ENCODE results near the gene CYP27B1. TPM values are rescaled to one million over a fixed set of nuclear protein-coding genes. Genes with fewer than 3 reads are reported as not detected.
A peak's percentile ranks its signal among the peaks of the same experiment; 100 is the strongest.

Gene CYP27B1
- total and polyA plus RNA-seq, 4 donors: 0.05 to 1.6 (median 0.17) TPM

GRCh38 chr12:57815177-57816000 lies 48.5 kb upstream of the CYP27B1 start:
- Histone ChIP-seq H3K4me1 (ENCODE audit: control insufficient read depth in 4 of 4, insufficient read depth in 4 of 4, low read length in 3 of 4) (peaks cover 2 to 14% (median 7%) of the 10 kb centered on the region in 4 donors), H3K36me3 (ENCODE audit: control insufficient read depth in 4 of 4, insufficient read depth in 3 of 4, low read depth in 1 of 4, low read length in 3 of 4) (peaks cover 0 to 17% (median 8%) of the 10 kb centered on the region in 4 donors), H3K4me3 (ENCODE audit: low read depth in 1 of 3, low read length in 3 of 3) (no peak overlapping the region), H3K9me3 (ENCODE audit: control insufficient read depth in 4 of 4, low read length in 3 of 4) (no peaks in the 10 kb centered on the region), H3K27ac (ENCODE audit: low read depth in 1 of 2, low read length in 2 of 2) (no peak overlapping the region), H3K27me3 (ENCODE audit: control insufficient read depth in 4 of 4, insufficient read depth in 4 of 4, low read length in 3 of 4) (no peaks in the 10 kb centered on the region), H3K9ac (ENCODE audit: low read depth in 1 of 2, low read length in 2 of 2) (no peak overlapping the region)
- no peak for TF ChIP-seq FOXA2 (IDR thresholded peaks at IDR 0.05)
- TF ChIP-seq EGR1 (IDR thresholded peaks at IDR 0.05; ENCODE audit: low read depth in 2 of 2): no peak
- TF ChIP-seq SP1 (IDR thresholded peaks at IDR 0.05): no peak
- TF ChIP-seq TAF1 (conservative IDR thresholded peaks at IDR 0.05): no peak
- TF ChIP-seq RXRA (IDR thresholded peaks at IDR 0.05): no peak
- TF ChIP-seq HNF4A (conservative IDR thresholded peaks at IDR 0.05): no peak
- TF ChIP-seq NR2F2 (IDR thresholded peaks at IDR 0.05): no peak
- no peak for TF ChIP-seq RAD21 (IDR thresholded peaks at IDR 0.05)
- TF ChIP-seq HNF4G (IDR thresholded peaks at IDR 0.05): no peak
- WGBS: 91% methylated on average over 13 of the region's 13 CpGs
- DNase-seq (ENCODE audit: low spot score): no peak

- Histone ChIP-seq H3K9ac (ENCODE audit: low read depth in 1 of 2, low read length in 2 of 2) (no peak overlapping the region), H3K4me1 (ENCODE audit: control insufficient read depth in 4 of 4, insufficient read depth in 4 of 4, low read length in 3 of 4) (peaks cover 2 to 9% (median 6%) of the 10 kb centered on the region in 4 donors), H3K27me3 (ENCODE audit: control insufficient read depth in 4 of 4, insufficient read depth in 4 of 4, low read length in 3 of 4) (no peaks in the 10 kb centered on the region), H3K9me3 (ENCODE audit: control insufficient read depth in 4 of 4, low read length in 3 of 4) (no peaks in the 10 kb centered on the region), H3K4me3 (ENCODE audit: low read depth in 1 of 3, low read length in 3 of 3) (no peak overlapping the region), H3K27ac (ENCODE audit: low read depth in 1 of 2, low read length in 2 of 2) (no peak overlapping the region), H3K36me3 (ENCODE audit: control insufficient read depth in 4 of 4, insufficient read depth in 3 of 4, low read depth in 1 of 4, low read length in 3 of 4) (peaks cover 5 to 29% (median 20%) of the 10 kb centered on the region in 4 donors)
- TF ChIP-seq MAX (IDR thresholded peaks at IDR 0.05) (no peak), RXRA (IDR thresholded peaks at IDR 0.05) (peak in 1 of 2 donors; percentile 28), SP1 (IDR thresholded peaks at IDR 0.05) (peak; percentile 75), EGR1 (IDR thresholded peaks at IDR 0.05; ENCODE audit: low read depth in 2 of 2) (no peak), ATF3 (IDR thresholded peaks at IDR 0.05) (peak; percentile 89), YY1 (IDR thresholded peaks at IDR 0.05) (no peak), NR2F2 (IDR thresholded peaks at IDR 0.05) (no peak), RAD21 (IDR thresholded peaks at IDR 0.05) (peak in 1 of 2 donors; percentile 22), HNF4A (conservative IDR thresholded peaks at IDR 0.05) (peak; percentile 48 to 82), CTCF (IDR thresholded peaks at IDR 0.05; ENCODE audit: low read depth, low read length, missing input control) (no peak), ZBTB33 (IDR thresholded peaks at IDR 0.05) (no peak), TAF1 (conservative IDR thresholded peaks at IDR 0.05) (no peak), FOXA2 (IDR thresholded peaks at IDR 0.05) (no peak), JUND (IDR thresholded peaks at IDR 0.05) (no peak), FOXA1 (IDR thresholded peaks at IDR 0.05) (no peak), GABPA (IDR thresholded peaks at IDR 0.05 in 1 of 2, conservative IDR thresholded peaks at IDR 0.05 in 1 of 2) (no peak), HNF4G (IDR thresholded peaks at IDR 0.05) (no peak)
- 57% methylated on average over 17 of the region's 17 CpGs for WGBS
- no peak for DNase-seq (ENCODE audit: low spot score)
Measured at GRCh38 chr12:57813971-57814772, 47.3 kb upstream of the CYP27B1 start.

Data from liver (tissue), 9 donors.